ENCODE results near the gene HDGFL3. TPM values are rescaled to one million over a fixed set of nuclear protein-coding genes. Genes with fewer than 3 reads are reported as not detected.
A peak's percentile ranks its signal among the peaks of the same experiment; 100 is the strongest.

Gene HDGFL3
- total and polyA plus RNA-seq, 2 donors (not counting 1 experiment from before 2014, with no cell fraction given) = 0.12 to 2.5 TPM

GRCh38 chr15:83108266-83109219 is 99.1 kb downstream of the HDGFL3 start:
- peaks cover 14 to 22% of the 10 kb centered on the region in 2 donors for H3K4me1 ChIP-seq (ENCODE audit: control insufficient read depth in 2 of 2, insufficient read depth in 2 of 2, low read length in 2 of 2)
- H3K4me1 Mint-ChIP-seq = peaks cover 24% of the 10 kb centered on the region
- H3K4me2 ChIP-seq (replicated peaks; ENCODE audit: low read depth, low read length, poor library complexity, severe bottlenecking) = peak overlapping the region; percentile 94
- peaks cover 37% of the 10 kb centered on the region for H3K27me3 Mint-ChIP-seq
- H2AFZ ChIP-seq (ENCODE audit: insufficient read depth, low read depth, low read length, poor library complexity, severe bottlenecking) = peak overlapping the region; percentile 83
- ChIA-PET CTCF (no interaction called here), POLR2A (interaction anchor here (0.9 kb wide), 1 partner anchor 41 kb away, joined by 4 read pairs; the partner anchor contains the start of gene BTBD1)
- no peaks in the 10 kb centered on the region for H3K9me3 Mint-ChIP-seq (ENCODE audit: insufficient read depth)
- H3K9ac ChIP-seq (ENCODE audit: low read length) = peak overlapping the region; percentile 71
- H4K20me1 ChIP-seq (ENCODE audit: control insufficient read depth, insufficient read depth, low read length, poor library complexity, severe bottlenecking) = no peaks in the 10 kb centered on the region
- no peaks in the 10 kb centered on the region for H3K9me3 ChIP-seq (ENCODE audit: control extremely low read depth in 1 of 3, control insufficient read depth in 2 of 3, insufficient read depth in 1 of 3, low read length in 2 of 3)
- 8% methylated on average over 19 of the region's 21 CpGs for WGBS (ENCODE audit: insufficient coverage)
- peak overlapping the region in 1 of 2 donors; percentile 62 for H3K27ac ChIP-seq (ENCODE audit: low read length in 2 of 2)
- DNase-seq (peak; percentile 64), ATAC-seq (ENCODE audit: low read depth) (peak; percentile 75)
- H3K27me3 ChIP-seq (replicated peaks in 1 of 4; ENCODE audit: control extremely low read depth in 1 of 4, control insufficient read depth in 3 of 4, insufficient read depth in 4 of 4, low read length in 3 of 4) = peaks cover 0 to 3% (median under 1%) of the 10 kb centered on the region in 4 experiments
- intact Hi-C loops (cut with micrococcal nuclease) = no loop called here
- H3K36me3 ChIP-seq (replicated peaks in 1 of 2; ENCODE audit: control extremely low read depth in 1 of 2, control insufficient read depth in 1 of 2, extremely low read depth in 1 of 2, insufficient read depth in 2 of 2, low read length in 1 of 2) = no peaks in the 10 kb centered on the region
- peak overlapping the region; percentile 5 for H3K27ac Mint-ChIP-seq
- H3K79me2 ChIP-seq (ENCODE audit: control insufficient read depth, insufficient read depth, low read length) = no peaks in the 10 kb centered on the region
- peak overlapping the region; percentile 89 for H3K4me3 Mint-ChIP-seq
- TF ChIP-seq EZH2 (IDR thresholded peaks at IDR 0.05; ENCODE audit: borderline replicate concordance, insufficient read depth, low read depth, low read length, poor library complexity, severe bottlenecking) (no peak), CTCF (IDR thresholded peaks at IDR 0.05) (no peak)
- H3K4me3 ChIP-seq (ENCODE audit: control extremely low read depth in 1 of 5, extremely low read depth in 1 of 5, insufficient read depth in 1 of 5, low read depth in 2 of 5, low read length in 4 of 5) = peak overlapping the region; percentile 41 to 88 (median 60)

GRCh38 chr15:83107841-83108181 is 99.8 kb downstream of the HDGFL3 start:
- peak overlapping the region; percentile 71 for H3K9ac ChIP-seq (ENCODE audit: low read length)
- 6% methylated on average over 25 of the region's 30 CpGs for WGBS (ENCODE audit: insufficient coverage)
- H2AFZ ChIP-seq (ENCODE audit: insufficient read depth, low read depth, low read length, poor library complexity, severe bottlenecking) = peak overlapping the region; percentile 83
- Mint-ChIP-seq H3K4me1 (peaks cover 24% of the 10 kb centered on the region), H3K27me3 (peaks cover 37% of the 10 kb centered on the region), H3K9me3 (ENCODE audit: insufficient read depth) (no peaks in the 10 kb centered on the region), H3K4me3 (peak overlapping the region; percentile 89), H3K27ac (no peak overlapping the region)
- CTCF ChIA-PET = no interaction called here
- H3K9me3 ChIP-seq (ENCODE audit: control extremely low read depth in 1 of 3, control insufficient read depth in 2 of 3, insufficient read depth in 1 of 3, low read length in 2 of 3) = no peaks in the 10 kb centered on the region
- peaks cover 0 to 3% (median under 1%) of the 10 kb centered on the region in 4 experiments for H3K27me3 ChIP-seq (replicated peaks in 1 of 4; ENCODE audit: control extremely low read depth in 1 of 4, control insufficient read depth in 3 of 4, insufficient read depth in 4 of 4, low read length in 3 of 4)
- peaks cover 14 to 22% of the 10 kb centered on the region in 2 donors for H3K4me1 ChIP-seq (ENCODE audit: control insufficient read depth in 2 of 2, insufficient read depth in 2 of 2, low read length in 2 of 2)
- H4K20me1 ChIP-seq (ENCODE audit: control insufficient read depth, insufficient read depth, low read length, poor library complexity, severe bottlenecking) = no peaks in the 10 kb centered on the region
- ATAC-seq (ENCODE audit: low read depth) = no peak
- H3K36me3 ChIP-seq (replicated peaks in 1 of 2; ENCODE audit: control extremely low read depth in 1 of 2, control insufficient read depth in 1 of 2, extremely low read depth in 1 of 2, insufficient read depth in 2 of 2, low read length in 1 of 2) = no peaks in the 10 kb centered on the region
- no peak for TF ChIP-seq CTCF (IDR thresholded peaks at IDR 0.05)
- TF ChIP-seq EZH2 (IDR thresholded peaks at IDR 0.05; ENCODE audit: borderline replicate concordance, insufficient read depth, low read depth, low read length, poor library complexity, severe bottlenecking) = no peak
- H3K79me2 ChIP-seq (ENCODE audit: control insufficient read depth, insufficient read depth, low read length) = no peaks in the 10 kb centered on the region
- POLR2A ChIA-PET = no interaction called here
- intact Hi-C loops (cut with micrococcal nuclease) = no loop called here
- H3K4me2 ChIP-seq (replicated peaks; ENCODE audit: low read depth, low read length, poor library complexity, severe bottlenecking) = peak overlapping the region; percentile 94
- no peak overlapping the region for H3K27ac ChIP-seq (ENCODE audit: low read length in 2 of 2)
- DNase-seq = no peak
- peak overlapping the region; percentile 41 to 88 (median 60) for H3K4me3 ChIP-seq (ENCODE audit: control extremely low read depth in 1 of 5, extremely low read depth in 1 of 5, insufficient read depth in 1 of 5, low read depth in 2 of 5, low read length in 4 of 5)
